Ishikawa (cell line): ENCODE data around the gene KCNQ4.

ENCODE experiments used
- CEBPB ChIP-seq: IDR thresholded peaks from 2 replicates; pipeline ENCODE4 v1.6.1; 2012
- CREB1 ChIP-seq: IDR thresholded peaks from 2 replicates; pipeline ENCODE4 v1.6.1; 2012; ENCODE audit warnings: low read depth
- EGR1 ChIP-seq: IDR thresholded peaks from 2 replicates; pipeline ENCODE4 v1.6.1; 2012
- EP300 ChIP-seq: IDR thresholded peaks from 2 replicates; pipeline ENCODE4 v1.6.1; 2012; ENCODE audit warnings: borderline replicate concordance
- FOXM1 ChIP-seq: IDR thresholded peaks from 2 replicates; pipeline ENCODE4 v1.6.1; 2012; ENCODE audit warnings: low read depth, borderline replicate concordance
- NFIC ChIP-seq: IDR thresholded peaks from 2 replicates; pipeline ENCODE4 v1.6.1; 2012
- RAD21 ChIP-seq: IDR thresholded peaks from 2 replicates; pipeline ENCODE4 v1.6.1; 2012; ENCODE audit warnings: low read depth
- TAF1 ChIP-seq: IDR thresholded peaks from 2 replicates; pipeline ENCODE4 v1.6.1; 2012; ENCODE audit warnings: low read depth, mild to moderate bottlenecking
- TCF12 ChIP-seq: IDR thresholded peaks from 2 replicates; pipeline ENCODE4 v1.6.1; 2012; ENCODE audit warnings: low read depth
- TEAD4 ChIP-seq: IDR thresholded peaks from 2 replicates; pipeline ENCODE4 v1.6.1; 2012
- YY1 ChIP-seq: IDR thresholded peaks from 2 replicates; pipeline ENCODE4 v1.6.1; 2012; ENCODE audit warnings: low read depth
- ZBTB7A ChIP-seq: IDR thresholded peaks from 2 replicates; pipeline ENCODE4 v1.6.1; 2012; ENCODE audit warnings: low read depth
- TF ChIP-seq, protein P1 (sequence below): IDR thresholded peaks from 2 replicates; pipeline ENCODE4 v1.6.1; 2012; ENCODE audit warnings: low read depth, mild to moderate bottlenecking
- TF ChIP-seq, protein P2 (sequence below): IDR thresholded peaks from 2 replicates; pipeline ENCODE4 v1.6.1; 2012
- TF ChIP-seq, protein P3 (sequence below): IDR thresholded peaks from 2 replicates; pipeline ENCODE4 v1.6.1; 2012

Gene KCNQ4

DNA sequence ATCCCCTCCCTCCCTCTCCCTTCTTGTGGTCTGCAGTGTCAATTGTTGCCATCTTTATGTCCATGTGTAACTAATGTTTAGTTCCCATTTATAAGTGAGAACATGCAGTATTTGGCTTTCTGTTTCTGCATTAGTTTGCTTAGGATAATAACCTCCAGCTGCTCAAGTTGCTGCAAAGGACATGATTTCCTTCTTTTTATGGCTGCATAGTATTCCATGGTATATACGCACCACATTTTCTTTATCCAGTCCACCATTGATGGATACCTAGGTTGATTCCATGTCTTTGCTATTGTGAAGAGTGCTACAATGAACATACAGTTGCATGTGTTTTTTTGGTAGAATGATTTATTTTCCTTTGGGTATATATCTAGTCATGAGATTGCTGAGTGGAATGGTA lies 62.3 kb downstream of the KCNQ4 start:
- TF ChIP-seq EGR1: no peak
- TF ChIP-seq RAD21: no peak
- TF ChIP-seq CREB1: no peak
- TF ChIP-seq CEBPB: no peak
- TF ChIP-seq, protein P1, sequence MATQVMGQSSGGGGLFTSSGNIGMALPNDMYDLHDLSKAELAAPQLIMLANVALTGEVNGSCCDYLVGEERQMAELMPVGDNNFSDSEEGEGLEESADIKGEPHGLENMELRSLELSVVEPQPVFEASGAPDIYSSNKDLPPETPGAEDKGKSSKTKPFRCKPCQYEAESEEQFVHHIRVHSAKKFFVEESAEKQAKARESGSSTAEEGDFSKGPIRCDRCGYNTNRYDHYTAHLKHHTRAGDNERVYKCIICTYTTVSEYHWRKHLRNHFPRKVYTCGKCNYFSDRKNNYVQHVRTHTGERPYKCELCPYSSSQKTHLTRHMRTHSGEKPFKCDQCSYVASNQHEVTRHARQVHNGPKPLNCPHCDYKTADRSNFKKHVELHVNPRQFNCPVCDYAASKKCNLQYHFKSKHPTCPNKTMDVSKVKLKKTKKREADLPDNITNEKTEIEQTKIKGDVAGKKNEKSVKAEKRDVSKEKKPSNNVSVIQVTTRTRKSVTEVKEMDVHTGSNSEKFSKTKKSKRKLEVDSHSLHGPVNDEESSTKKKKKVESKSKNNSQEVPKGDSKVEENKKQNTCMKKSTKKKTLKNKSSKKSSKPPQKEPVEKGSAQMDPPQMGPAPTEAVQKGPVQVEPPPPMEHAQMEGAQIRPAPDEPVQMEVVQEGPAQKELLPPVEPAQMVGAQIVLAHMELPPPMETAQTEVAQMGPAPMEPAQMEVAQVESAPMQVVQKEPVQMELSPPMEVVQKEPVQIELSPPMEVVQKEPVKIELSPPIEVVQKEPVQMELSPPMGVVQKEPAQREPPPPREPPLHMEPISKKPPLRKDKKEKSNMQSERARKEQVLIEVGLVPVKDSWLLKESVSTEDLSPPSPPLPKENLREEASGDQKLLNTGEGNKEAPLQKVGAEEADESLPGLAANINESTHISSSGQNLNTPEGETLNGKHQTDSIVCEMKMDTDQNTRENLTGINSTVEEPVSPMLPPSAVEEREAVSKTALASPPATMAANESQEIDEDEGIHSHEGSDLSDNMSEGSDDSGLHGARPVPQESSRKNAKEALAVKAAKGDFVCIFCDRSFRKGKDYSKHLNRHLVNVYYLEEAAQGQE: no peak
- TF ChIP-seq TAF1: no peak
- no peak for TF ChIP-seq TEAD4
- TF ChIP-seq, protein P2, sequence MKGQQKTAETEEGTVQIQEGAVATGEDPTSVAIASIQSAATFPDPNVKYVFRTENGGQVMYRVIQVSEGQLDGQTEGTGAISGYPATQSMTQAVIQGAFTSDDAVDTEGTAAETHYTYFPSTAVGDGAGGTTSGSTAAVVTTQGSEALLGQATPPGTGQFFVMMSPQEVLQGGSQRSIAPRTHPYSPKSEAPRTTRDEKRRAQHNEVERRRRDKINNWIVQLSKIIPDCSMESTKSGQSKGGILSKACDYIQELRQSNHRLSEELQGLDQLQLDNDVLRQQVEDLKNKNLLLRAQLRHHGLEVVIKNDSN: no peak
- TF ChIP-seq NFIC: no peak
- no peak for TF ChIP-seq EP300
- no peak for TF ChIP-seq FOXM1
- TF ChIP-seq ZBTB7A: no peak
- no peak for TF ChIP-seq TCF12
- TF ChIP-seq YY1: no peak
- TF ChIP-seq, protein P3, sequence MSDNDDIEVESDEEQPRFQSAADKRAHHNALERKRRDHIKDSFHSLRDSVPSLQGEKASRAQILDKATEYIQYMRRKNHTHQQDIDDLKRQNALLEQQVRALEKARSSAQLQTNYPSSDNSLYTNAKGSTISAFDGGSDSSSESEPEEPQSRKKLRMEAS: no peak

DNA sequence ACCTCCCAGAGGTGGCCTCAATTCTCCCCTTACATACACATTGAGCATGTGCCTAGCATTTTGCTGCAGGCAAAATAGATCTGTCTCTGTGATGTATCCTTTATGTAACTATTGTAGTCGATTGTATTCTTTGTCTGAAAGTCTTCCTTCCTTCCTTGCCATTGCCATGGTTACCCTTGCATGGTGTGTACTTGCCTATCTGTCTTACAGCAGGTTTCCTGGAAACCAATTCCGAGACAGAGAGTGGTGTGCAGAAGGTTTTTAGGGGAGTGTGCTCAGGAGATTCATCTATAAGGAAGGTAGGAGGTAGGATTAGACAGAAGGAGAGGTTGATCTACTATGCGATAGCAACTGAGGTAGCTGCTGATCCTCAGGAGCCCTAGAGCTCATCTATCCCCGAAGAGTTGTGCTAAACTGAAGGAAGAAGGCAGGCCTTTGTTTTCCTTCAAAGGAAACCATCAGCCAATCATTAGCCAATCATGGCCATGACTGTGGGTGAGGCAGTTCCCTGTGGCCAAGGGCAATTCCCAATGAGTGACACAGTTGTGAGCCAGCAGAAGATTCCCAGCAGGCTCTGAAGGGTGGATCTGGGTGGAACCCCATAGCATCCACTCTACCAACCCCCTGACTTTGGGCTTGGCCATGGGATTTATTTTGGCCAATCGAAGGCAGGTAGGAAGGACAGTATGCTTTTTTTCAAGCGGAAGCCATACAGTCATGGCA lies 63.6 kb downstream of the KCNQ4 start:
- no peak for TF ChIP-seq YY1
- TF ChIP-seq CREB1: no peak
- TF ChIP-seq NFIC: no peak
- TF ChIP-seq TEAD4: no peak
- TF ChIP-seq TAF1: no peak
- TF ChIP-seq ZBTB7A: no peak
- no peak for TF ChIP-seq TCF12
- TF ChIP-seq EGR1: no peak
- TF ChIP-seq EP300: no peak
- no peak for TF ChIP-seq FOXM1
- TF ChIP-seq CEBPB: no peak
- TF ChIP-seq RAD21: no peak
- TF ChIP-seq, protein P1: no peak
- TF ChIP-seq, protein P2: no peak
- TF ChIP-seq, protein P3: no peak

DNA sequence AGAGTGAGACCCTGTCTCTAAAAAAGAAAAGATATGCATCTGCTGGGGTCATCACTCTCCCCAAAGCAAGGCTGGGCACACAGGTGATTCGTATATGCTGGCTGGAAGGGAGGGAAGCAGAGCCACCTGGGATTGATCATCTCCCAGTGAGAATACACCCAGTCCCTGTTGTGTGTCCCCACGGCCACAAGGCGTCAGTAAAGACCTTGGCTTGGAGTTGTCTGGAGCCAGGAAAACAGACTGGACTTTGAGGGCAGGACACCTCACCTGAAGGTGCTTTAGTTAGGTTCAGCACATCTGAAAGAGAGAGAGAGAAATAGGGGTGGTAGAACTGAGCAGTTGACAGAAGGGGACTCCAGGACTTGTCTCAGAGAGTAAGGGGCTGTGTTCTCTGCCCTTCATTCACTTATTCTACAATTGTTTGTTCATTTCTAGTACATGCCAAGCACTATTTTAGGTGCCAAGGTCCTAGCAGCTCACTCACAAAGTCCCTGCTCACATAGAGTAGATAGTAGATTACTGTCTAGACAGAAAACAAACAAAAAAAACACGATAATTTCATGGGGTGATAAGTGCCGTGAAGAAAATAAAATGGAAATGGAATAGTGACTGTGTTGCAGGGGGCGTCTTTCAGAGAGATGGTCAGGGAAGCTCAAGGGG lies 65.1 kb downstream of the KCNQ4 start:
- TF ChIP-seq FOXM1: no peak
- peak; percentile 100 for TF ChIP-seq RAD21

DNA sequence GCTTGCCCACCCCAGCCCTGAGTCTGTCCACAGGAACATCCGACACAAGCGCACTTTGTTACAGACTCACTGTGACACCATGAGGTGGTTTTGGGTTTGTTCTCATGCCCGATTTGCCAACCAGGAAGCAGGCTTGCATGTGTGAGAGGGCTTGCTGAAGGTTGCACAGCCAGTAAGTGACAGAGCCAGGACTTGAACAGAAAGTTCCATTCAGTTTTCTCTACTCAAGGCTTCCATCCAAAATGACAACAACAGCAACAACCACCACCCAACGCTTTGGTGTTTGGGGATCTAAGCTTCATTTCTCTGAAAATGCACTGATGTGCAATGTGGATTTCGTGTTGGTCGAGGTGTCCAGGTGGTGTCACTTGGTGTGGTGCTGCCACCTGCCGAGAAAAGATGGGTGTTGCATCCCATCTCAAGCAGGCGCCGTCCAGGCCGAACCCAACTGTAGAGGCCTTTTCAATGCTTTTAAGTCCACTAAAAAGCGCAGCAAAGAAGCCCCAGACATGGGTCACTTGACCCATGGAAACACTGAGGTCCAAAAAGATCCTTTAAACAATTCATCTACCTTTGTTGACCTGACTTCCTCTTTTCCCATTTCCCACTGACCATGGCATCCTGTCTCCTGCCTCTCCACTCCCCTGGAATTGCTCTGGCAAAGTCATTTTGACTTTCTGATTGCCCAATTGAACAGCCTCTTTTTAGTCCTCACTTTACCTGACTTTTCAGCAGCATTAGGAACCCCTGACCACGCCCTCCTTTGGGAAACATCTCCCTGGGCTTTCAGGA lies 66.4 kb downstream of the KCNQ4 start:
- TF ChIP-seq CEBPB (no peak), YY1 (no peak), CREB1 (no peak), RAD21 (peak; percentile 83)
- TF ChIP-seq, protein P3: peak; percentile 52; the same call in 1 of the 2 replicates

DNA sequence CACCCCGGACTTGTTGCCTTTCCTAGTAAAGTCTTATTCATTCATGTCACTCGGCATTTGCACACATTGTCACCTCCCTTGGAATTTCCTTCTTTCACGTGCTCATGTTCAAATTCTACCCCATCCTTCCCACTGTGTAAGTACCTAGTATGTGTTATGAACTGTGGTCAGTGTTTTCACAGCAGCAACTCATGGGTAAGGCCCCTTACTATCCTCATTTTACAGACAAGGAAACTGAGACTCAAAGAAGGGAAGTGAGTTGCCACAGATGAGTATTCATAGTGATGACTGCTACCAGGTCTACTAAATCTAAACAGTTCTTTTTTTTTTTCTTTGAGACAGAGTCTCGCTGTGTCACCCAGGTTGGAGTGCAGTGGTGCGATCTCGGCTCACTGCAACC lies 68.1 kb downstream of the KCNQ4 start:
- TF ChIP-seq CREB1: no peak
- no peak for TF ChIP-seq EGR1
- TF ChIP-seq, protein P3: no peak
- no peak for TF ChIP-seq TCF12
- no peak for TF ChIP-seq NFIC
- no peak for TF ChIP-seq YY1
- no peak for TF ChIP-seq CEBPB
- no peak for TF ChIP-seq RAD21
